AG04450 (cell line): ENCODE measurements around the gene TGFA. TPM values are rescaled to one million over a fixed set of nuclear protein-coding genes. Genes with fewer than 3 reads are reported as not detected.

Experiments
- CTCF ChIA-PET: fragments of 300-600, 350-600 bp; formaldehyde crosslinking; extraction: SDS; loops from one replicate; lab custom pipeline; 2022; ENCODE audit warnings: antibody characterized with exemption, inconsistent platforms; lab: Charles Lee
- POLR2A ChIA-PET: fragments of 350-600 bp; formaldehyde crosslinking; extraction: SDS; loops from one replicate; lab custom pipeline; 2021; ENCODE audit warnings: antibody characterized with exemption, inconsistent platforms; lab: Yijun Ruan, JAX
- DNase-seq: peaks from one replicate; pipeline ENCODE4 v3.0.0-alpha.2; 2011; ENCODE audit warnings: low read depth, low spot score
- H3K27ac ChIP-seq: one replicate; pipeline ENCODE4 v1.5.1; 2012; ENCODE audit warnings: low read depth, low read length, control low read depth
- H3K27me3 ChIP-seq: one replicate; pipeline ENCODE4 v1.6.0; 2012; ENCODE audit warnings: low read length; ENCODE audit not compliant: control insufficient read depth, insufficient read depth
- H3K4me3 ChIP-seq: 2 replicates; pipeline ENCODE4 v1.5.1; 2011; ENCODE audit warnings: mild to moderate bottlenecking, low read depth, low read length, control low read depth
- H3K9me3 ChIP-seq: 2 replicates; pipeline ENCODE4 v1.5.1; 2012; ENCODE audit warnings: low read length; ENCODE audit not compliant: control insufficient read depth, insufficient read depth
- CTCF ChIP-seq: IDR thresholded peaks from 2 replicates; pipeline ENCODE4 v1.5.1; 2011; ENCODE audit warnings: low read depth, low read length, control low read depth, inconsistent platforms
- polyA plus RNA-seq: library from polyadenylated mRNA; depleted of rRNA; stranded (reverse); fragments of >200 nt; gene quantifications from 2 replicates; pipeline ENCODE4 v1.2.3, GENCODE V29; 2011

TGFA gene
- polyA plus RNA-seq, 1 experiment = not detected

DNA sequence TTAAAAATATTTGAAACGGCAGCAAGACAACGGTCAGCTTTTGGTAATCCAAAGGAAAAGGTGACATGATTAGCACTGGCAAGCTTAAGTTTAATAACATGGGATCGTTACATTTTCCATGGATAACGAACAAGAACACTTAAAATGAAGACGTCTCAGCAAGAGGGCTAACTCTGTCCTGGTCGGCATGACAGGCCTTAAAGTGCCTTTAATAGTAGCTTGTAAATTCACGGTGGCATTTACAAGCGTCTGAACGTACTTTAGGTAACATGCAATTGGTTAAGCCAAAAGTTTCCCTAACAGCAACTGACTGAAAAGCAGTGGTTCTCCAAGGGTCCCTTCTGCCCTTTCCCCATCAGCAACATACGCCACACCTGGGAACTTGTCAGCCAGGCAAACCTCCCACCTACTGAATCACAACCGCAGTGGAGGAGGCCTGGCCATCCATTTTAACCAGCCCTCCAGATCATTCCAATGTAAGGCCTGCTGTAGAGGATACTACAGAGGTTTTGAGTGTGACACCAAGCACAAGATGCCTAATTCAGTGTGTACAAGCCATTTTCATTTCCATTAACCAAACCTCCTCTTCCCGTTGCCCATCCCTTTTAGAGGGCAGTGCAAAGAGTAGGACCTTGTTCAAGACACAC is 4.4 kb downstream of the TGFA start:
- Histone ChIP-seq H3K27ac (no peak overlapping the region), H3K4me3 (no peak overlapping the region), H3K27me3 (peaks cover 27% of the 10 kb centered on the region), H3K9me3 (no peaks in the 10 kb centered on the region; the same call in 1 of the 2 replicates)
- POLR2A ChIA-PET = no interaction called here
- no peak for TF ChIP-seq CTCF
- CTCF ChIA-PET = interaction anchor here (0.6 kb wide), 1 partner anchor 9 kb away, joined by 3 read pairs; no protein-coding TSS in a partner anchor
- DNase-seq = no peak

GRCh38 chr2:70548233-70548632 is 5.4 kb downstream of the TGFA start:
- no peak for DNase-seq
- Histone ChIP-seq H3K4me3 (no peak overlapping the region), H3K27me3 (peaks cover 22% of the 10 kb centered on the region), H3K27ac (no peak overlapping the region), H3K9me3 (no peaks in the 10 kb centered on the region; the same call in 1 of the 2 replicates)
- ChIA-PET POLR2A (no interaction called here), CTCF (no interaction called here)
- TF ChIP-seq CTCF = no peak

DNA sequence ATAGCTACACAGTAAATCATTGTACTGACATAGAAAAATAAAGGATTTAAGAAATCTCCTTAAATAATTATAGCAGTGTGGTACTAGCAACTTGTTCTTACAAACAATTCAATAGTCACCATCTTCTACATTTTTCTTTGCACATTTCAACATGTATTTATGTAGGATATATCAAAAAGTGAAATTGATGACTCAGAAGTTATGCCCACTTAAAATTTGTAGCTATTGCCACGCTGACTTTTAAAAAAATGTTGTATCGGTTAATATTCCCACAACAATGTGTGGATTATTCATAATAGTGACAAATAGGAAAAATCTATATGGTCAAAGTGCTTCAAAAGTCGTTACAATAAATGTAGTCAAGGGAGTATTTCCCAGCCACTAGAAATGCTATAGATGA is 6.7 kb downstream of the TGFA start:
- Histone ChIP-seq H3K27me3 (peaks cover 9% of the 10 kb centered on the region), H3K9me3 (no peaks in the 10 kb centered on the region), H3K27ac (no peak overlapping the region), H3K4me3 (no peak overlapping the region)
- TF ChIP-seq CTCF = no peak
- POLR2A ChIA-PET = no interaction called here
- no peak for DNase-seq
- CTCF ChIA-PET = no interaction called here

DNA sequence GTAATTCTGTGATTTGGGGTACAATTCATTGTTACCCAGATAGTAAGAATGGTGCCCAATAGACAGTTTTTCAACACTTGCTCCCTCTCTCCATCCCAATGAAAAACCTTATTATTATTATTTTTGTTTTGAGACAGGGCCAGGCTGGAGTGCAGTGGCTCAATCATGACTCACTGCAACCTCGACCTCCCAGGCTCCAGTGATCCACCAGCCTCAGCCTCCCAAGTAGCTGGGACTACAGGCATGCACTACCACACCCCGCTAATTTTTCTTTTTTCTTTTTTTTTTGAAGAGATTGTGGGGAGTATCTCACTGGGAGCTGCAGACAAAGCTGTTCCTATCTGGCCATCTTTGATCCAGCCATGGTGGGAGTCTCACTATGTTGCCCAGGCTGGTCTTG is 7.2 kb downstream of the TGFA start:
- H3K27me3 ChIP-seq = peaks cover 8% of the 10 kb centered on the region
- no peak for TF ChIP-seq CTCF
- CTCF ChIA-PET = no interaction called here
- no peak overlapping the region for H3K4me3 ChIP-seq
- no peak overlapping the region for H3K27ac ChIP-seq
- H3K9me3 ChIP-seq = no peaks in the 10 kb centered on the region
- POLR2A ChIA-PET = no interaction called here
- no peak for DNase-seq

GRCh38 chr2:70541481-70542020 is 12.1 kb downstream of the TGFA start:
- ChIA-PET POLR2A (no interaction called here), CTCF (no interaction called here)
- H3K9me3 ChIP-seq = no peaks in the 10 kb centered on the region
- TF ChIP-seq CTCF = no peak
- peaks cover 3% of the 10 kb centered on the region for H3K27me3 ChIP-seq
- no peak for DNase-seq
- H3K4me3 ChIP-seq = no peak overlapping the region
- no peak overlapping the region for H3K27ac ChIP-seq
